Measurements from ENCODE around the gene SMIM45.
A peak's percentile ranks its signal among the peaks of the same experiment; 100 is the strongest.

Gene SMIM45

DNA sequence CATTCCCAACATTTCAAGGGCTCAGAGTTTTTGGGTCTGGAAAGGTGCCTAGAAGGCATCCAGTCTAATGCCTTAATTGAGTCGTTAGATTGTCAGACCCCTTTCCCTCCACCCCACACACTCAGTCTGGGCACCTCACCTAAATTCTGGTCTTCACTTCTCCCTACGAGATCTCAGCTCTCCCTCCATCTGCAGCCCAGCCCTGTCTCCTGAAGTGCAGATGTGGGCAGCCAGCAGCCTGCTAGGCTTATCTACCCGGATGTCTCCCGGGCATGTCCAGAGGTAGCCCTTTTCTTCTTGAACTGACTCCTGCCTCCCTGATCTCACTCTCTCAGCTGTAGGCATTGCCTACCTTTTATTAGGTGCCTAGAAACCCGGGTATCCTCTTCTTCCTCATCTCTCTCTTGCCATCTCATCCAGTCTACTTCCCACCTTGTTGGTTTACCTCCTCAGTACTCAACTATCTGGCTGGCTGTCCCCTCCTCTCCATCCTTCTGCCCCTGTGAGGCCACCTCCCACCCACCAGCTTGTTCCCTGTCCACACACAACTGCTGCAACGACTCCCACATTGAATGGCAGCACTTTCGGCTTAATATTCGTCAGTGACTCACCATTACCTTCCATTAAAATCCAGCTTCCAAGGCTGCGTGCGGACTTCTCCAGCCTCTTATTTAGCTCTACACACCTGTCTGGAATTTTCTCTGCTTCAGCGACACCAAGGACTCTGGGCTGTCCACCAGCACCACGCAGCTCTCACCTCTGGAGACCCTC lies 23.5 kb downstream of the SMIM45 start:
- H3K4me3 ChIP-seq (ENCODE audit: low read depth, low read length), result no peak overlapping the region

DNA sequence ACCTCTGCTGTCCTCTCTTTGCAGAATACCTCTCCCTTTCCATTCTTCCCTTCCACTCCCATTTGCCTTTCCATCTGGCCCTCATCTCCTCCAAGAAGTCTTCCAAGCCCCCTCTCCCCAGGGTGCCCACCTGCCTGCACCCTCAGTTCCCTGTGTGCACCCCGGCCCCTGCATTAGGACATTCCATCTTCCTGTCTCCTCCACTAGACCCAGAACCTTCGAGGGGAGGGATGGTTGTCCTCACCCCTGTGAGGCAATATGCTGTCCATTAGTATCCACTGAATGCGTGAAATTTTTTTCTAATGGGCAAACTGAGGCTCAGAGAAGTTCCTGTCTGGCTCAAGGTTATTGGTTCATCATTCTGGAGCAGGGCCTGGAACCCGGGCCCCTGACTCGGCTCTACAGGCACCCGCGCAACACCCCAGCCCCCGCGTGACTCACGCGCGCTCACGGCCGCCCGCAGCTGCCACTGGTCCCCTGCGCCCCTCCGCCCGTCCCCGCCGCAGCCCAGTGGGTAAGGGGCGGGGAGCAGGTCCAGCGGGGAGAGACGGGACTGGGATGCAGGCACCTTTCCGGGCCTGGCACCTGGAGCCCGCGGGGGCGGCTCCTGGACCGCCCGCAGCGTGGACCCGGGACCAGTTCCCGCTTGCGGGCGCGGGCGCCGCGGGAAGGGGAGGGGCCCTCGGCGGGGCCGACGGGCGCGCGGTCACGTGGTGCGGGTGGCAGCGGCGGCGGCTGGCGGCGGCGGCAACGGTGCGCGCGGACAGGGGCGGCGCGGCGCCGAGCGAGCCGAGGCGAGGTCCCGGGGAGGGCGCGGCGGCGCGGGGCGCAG lies 24.3 kb downstream of the SMIM45 start:
- no peak for DNase-seq (ENCODE audit: low read depth)
- H3K4me3 ChIP-seq (ENCODE audit: low read depth, low read length), result peak overlapping the region; percentile 29
- TF ChIP-seq, protein P1, sequence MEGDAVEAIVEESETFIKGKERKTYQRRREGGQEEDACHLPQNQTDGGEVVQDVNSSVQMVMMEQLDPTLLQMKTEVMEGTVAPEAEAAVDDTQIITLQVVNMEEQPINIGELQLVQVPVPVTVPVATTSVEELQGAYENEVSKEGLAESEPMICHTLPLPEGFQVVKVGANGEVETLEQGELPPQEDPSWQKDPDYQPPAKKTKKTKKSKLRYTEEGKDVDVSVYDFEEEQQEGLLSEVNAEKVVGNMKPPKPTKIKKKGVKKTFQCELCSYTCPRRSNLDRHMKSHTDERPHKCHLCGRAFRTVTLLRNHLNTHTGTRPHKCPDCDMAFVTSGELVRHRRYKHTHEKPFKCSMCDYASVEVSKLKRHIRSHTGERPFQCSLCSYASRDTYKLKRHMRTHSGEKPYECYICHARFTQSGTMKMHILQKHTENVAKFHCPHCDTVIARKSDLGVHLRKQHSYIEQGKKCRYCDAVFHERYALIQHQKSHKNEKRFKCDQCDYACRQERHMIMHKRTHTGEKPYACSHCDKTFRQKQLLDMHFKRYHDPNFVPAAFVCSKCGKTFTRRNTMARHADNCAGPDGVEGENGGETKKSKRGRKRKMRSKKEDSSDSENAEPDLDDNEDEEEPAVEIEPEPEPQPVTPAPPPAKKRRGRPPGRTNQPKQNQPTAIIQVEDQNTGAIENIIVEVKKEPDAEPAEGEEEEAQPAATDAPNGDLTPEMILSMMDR (conservative IDR thresholded peaks at IDR 0.05; ENCODE audit: low read depth, low read length), result no peak

More for the DNA sequence above, 23.5 kb downstream of the SMIM45 start:
- DNase-seq (ENCODE audit: low read depth), result no peak
- TF ChIP-seq, protein P1 (conservative IDR thresholded peaks at IDR 0.05; ENCODE audit: low read depth, low read length), result no peak

DNA sequence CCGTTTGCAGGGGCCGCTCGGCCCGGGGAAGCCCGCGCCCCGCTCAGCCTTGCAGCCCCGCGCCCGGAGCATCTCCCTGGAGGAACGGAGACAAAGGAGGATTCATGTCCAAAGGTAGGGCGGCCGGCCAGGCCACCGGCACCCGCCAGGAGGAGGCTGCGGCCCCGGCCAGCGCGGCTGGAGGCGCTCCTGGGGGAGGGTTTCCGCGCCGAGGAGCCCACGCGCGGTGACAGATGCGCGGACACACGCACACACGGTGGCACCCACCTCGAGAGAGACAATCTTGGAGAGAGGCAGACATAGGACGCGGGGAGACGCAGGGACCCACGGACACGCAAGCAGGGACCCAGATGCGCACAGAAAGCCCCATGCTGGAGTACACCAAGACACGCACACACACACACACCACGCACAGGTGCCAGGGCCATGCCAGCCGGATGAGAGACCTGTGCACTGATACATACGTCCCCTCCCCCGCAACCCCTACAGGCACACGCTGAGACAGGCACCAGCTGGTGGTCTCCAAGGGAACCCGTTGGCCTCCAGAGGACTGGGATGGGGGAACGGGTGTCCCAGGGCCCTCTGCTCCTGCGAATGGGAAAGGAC lies 25.1 kb downstream of the SMIM45 start:
- H3K4me3 ChIP-seq (ENCODE audit: low read depth, low read length), result no peak overlapping the region
- no peak for DNase-seq (ENCODE audit: low read depth)
- TF ChIP-seq, protein P1 (conservative IDR thresholded peaks at IDR 0.05; ENCODE audit: low read depth, low read length), result no peak

DNA sequence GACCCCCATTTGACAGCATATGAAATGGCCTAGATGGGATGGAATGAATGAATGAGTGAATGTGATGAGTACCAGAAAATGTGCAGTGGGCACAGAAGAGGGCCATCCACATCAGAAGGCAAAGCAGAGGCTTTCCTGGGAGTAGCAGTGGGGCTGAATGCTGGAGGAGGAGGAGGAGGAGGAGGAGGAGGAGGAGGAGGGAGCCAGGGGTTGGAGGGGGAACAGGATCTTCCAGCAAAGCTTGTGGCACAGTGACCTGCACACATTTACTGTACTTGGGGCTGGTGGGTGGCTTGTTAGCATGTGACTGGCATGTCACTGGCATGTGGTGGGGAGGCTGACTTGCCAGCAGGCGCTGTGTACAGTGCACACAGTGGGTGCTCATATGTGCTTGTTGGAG lies 26.8 kb downstream of the SMIM45 start:
- no peak for DNase-seq (ENCODE audit: low read depth)
- H3K4me3 ChIP-seq (ENCODE audit: low read depth, low read length), result no peak overlapping the region
- TF ChIP-seq, protein P1 (conservative IDR thresholded peaks at IDR 0.05; ENCODE audit: low read depth, low read length), result no peak

DNA sequence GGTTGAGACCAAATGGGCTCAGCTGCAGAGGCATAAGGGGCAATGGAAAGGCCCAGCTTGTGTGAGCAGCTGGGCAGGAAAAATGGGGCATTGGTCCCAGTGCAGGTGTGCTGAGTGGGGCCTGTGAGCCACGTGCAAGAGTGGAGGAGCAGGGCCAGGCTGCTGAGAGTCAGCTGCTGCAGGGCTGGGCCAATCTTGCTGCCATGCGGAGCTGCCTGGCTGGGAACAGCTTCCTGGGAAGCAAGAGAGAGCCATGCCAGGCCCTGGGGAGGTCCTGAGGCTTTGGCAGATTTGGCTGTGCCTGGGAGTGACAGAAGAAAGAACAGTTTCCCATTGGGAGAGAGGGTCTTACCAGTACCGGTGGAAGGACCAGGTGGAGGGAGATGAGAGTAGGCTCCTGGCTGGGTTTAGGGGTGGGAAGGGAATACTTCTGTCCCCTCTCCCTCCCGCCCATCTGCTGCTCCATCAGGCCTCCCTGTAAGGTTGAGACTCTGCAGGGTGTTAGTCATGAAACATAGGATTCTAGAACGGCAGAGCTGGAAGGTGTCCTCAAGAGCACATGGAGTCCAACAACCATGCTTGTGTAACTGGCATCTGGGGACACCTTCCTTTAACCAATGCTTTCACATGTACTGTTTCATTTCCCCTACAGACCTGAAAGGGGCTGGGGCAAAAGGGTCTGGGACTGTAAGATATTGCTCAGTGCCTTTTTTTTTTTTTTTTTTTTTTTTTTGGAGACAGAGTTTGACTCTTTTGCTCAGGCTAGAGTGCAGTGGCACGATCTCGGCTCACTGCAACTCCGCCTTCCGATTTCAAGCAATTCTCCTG lies 27.7 kb downstream of the SMIM45 start:
- no peak for DNase-seq (ENCODE audit: low read depth)
- TF ChIP-seq, protein P1 (conservative IDR thresholded peaks at IDR 0.05; ENCODE audit: low read depth, low read length), result no peak
- H3K4me3 ChIP-seq (ENCODE audit: low read depth, low read length), result no peak overlapping the region

DNA sequence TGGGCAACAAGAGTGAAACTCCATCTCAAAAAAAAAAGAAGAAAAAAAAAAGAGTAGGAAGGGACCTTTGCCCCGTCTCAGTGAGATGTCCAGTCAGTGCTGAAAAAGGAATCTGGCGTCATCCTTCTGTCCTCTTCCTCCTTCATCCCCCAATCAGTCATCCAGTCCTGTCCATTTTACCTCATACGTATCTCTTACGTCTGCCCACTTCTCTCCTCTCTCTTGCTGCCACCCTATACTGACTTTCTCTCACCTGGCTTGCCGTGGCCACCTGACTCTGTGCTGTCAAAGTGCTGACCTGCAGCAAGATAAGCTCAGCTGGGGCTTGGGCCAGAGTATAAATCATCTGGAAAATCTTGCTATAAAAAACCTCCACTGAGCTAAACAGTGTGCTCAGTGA lies 30.9 kb downstream of the SMIM45 start:
- TF ChIP-seq, protein P1 (conservative IDR thresholded peaks at IDR 0.05; ENCODE audit: low read depth, low read length), result no peak
- no peak overlapping the region for H3K4me3 ChIP-seq (ENCODE audit: low read depth, low read length)
- DNase-seq (ENCODE audit: low read depth), result no peak

Data from choroid plexus epithelial cell (primary cell).